HepG2 (cell line): ENCODE data around the gene MMS19. TPM values are rescaled to one million over a fixed set of nuclear protein-coding genes. Genes with fewer than 3 reads are reported as not detected.

Experiments used
- CREM ChIP-seq, 2 experiments: sonication (generic) in 1 of 2; formaldehyde crosslinking in 1 of 2; IDR thresholded peaks; 2 replicates each; pipeline versions ENCODE4 v1.4.0 to v1.6.1; 2016 to 2020; ENCODE audit warnings: antibody characterized with exemption in 1 of 2, mild to moderate bottlenecking in 1 of 2, missing genetic modification reagents in 1 of 2
- ESRRA ChIP-seq: sonication (generic); formaldehyde crosslinking; IDR thresholded peaks from 2 replicates; pipeline ENCODE4 v1.5.1; 2020; ENCODE audit warnings: mild to moderate bottlenecking, low read depth, missing genetic modification reagents
- GTF2F1 ChIP-seq: fragments of 150-350 bp; IDR thresholded peaks from 2 replicates; pipeline ENCODE4 v1.6.1; 2014; ENCODE audit warnings: low read length
- HDAC6 ChIP-seq: fragments of 200-600 bp; sonication (generic); IDR thresholded peaks from 2 replicates; pipeline ENCODE4 v1.7.0; 2017; ENCODE audit warnings: mild to moderate bottlenecking, antibody characterized with exemption, low read length, low read depth
- HNF4A ChIP-seq: sonication (generic); formaldehyde crosslinking; IDR thresholded peaks from 2 replicates; pipeline ENCODE4 v1.4.0; 2020; ENCODE audit warnings: missing genetic modification reagents
- RBAK ChIP-seq: sonication (generic); formaldehyde crosslinking; IDR thresholded peaks from 2 replicates; pipeline ENCODE4 v1.5.1; 2020; ENCODE audit warnings: mild to moderate bottlenecking, missing genetic modification reagents
- SP2 ChIP-seq: sonication (generic); formaldehyde crosslinking; IDR thresholded peaks from 2 replicates; pipeline ENCODE4 v1.5.1; 2020; ENCODE audit warnings: mild to moderate bottlenecking, missing genetic modification reagents
- SRF ChIP-seq: IDR thresholded peaks from 2 replicates; pipeline ENCODE4 v1.6.1; 2011; ENCODE audit warnings: mild to moderate bottlenecking, low read depth, low read length, moderate library complexity
- STAT5B ChIP-seq: sonication (generic); formaldehyde crosslinking; IDR thresholded peaks from 2 replicates; pipeline ENCODE4 v1.4.0; 2020; ENCODE audit warnings: missing genetic modification reagents
- ZNF160 ChIP-seq: sonication (generic); formaldehyde crosslinking; IDR thresholded peaks from 2 replicates; pipeline ENCODE4 v1.8.0; 2022; ENCODE audit warnings: mild to moderate bottlenecking, inconsistent platforms, missing genetic modification reagents
- ZNF232 ChIP-seq: sonication (generic); formaldehyde crosslinking; IDR thresholded peaks from 2 replicates; pipeline ENCODE4 v1.4.0; 2020; ENCODE audit warnings: missing genetic modification reagents, borderline replicate concordance
- ZNF772 ChIP-seq: sonication (generic); formaldehyde crosslinking; IDR thresholded peaks from 2 replicates; pipeline ENCODE4 v1.5.0; 2020; ENCODE audit warnings: mild to moderate bottlenecking, missing genetic modification reagents
- ZNF878 ChIP-seq: sonication (generic); formaldehyde crosslinking; IDR thresholded peaks from 2 replicates; pipeline ENCODE4 v1.8.1; 2023; ENCODE audit warnings: mild to moderate bottlenecking, missing genetic modification reagents, moderate library complexity
- ZNF879 ChIP-seq: sonication (generic); formaldehyde crosslinking; IDR thresholded peaks from 2 replicates; pipeline ENCODE4 v1.8.1; 2023; ENCODE audit warnings: missing genetic modification reagents
- polyA plus RNA-seq, 8 experiments: library from polyadenylated mRNA; depleted of rRNA in 3 of 8; stranded (reverse) in 7 of 8; unstranded in 1 of 8; fragments of >200 nt; fragmentation: Illumina TruSeq in 4 of 8; extraction: Trizol in 4 of 8; gene quantifications; 2 replicates each; pipeline versions ENCODE4 v1.2.1 to v1.2.3, GENCODE V29; 2011 to 2016; ENCODE audit warnings: low read depth in 4 of 8, missing spikeins in 1 of 8, mixed read lengths in 1 of 8; ENCODE audit not compliant: insufficient read depth in 1 of 8
- total RNA-seq, 5 experiments: library from RNA; depleted of rRNA; stranded (reverse); fragments of >200 nt; fragmentation: Illumina TruSeq; extraction: Trizol; gene quantifications; 2 replicates each; pipeline ENCODE4 v1.2.3, GENCODE V29; 2016; ENCODE audit warnings: low read depth in 1 of 5
- TF ChIP-seq, protein P1 (sequence below): fragments of 450-650 bp; IDR thresholded peaks from 2 replicates; pipeline ENCODE4 v1.6.1; 2017
- TF ChIP-seq, protein P2 (sequence below): sonication (generic); formaldehyde crosslinking; IDR thresholded peaks from 2 replicates; pipeline ENCODE4 v1.4.0; 2020; ENCODE audit warnings: missing genetic modification reagents

The MMS19 gene
- total and polyA plus RNA-seq, 2 of the 13 experiments (the other 11 are each of a cell fraction or from before 2014, with no cell fraction given): 76.4 to 107 TPM

DNA sequence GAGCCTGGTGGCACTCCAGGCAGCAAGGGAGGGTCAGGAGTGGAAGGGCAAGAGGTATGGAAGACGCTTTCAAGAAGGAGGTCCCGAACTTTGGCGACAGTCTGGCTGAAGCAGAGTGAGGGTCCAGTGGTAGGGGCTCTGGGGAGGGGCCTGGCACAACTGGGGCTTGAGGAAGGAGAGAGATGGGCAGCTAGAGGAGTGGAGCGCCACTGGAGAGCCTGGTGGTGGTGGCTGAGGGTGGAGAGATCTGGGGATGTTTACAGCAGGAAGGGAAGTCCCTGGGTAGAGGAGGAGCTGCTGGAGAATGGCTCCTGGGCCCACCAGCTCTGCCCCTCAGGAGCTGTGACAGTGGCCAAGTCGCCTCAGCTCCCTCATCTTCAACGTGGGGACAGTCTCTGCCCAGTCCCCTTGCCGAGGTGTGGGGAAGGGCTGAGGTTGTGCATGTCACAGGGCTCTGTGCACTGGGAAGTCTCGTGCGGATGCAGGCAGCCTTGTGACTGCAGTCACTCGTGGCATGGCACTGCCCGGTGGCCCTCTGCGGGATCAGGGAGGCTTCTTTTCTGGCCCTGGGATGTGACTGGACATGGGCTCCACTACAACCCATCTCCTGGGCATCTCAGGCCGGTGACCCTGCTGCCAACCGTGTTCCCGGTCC is 19.0 kb upstream of the MMS19 start (continued):
- TF ChIP-seq ZNF878 (CRISPR knock-in tag) (no peak), CREM (IDR thresholded peaks at IDR 0.05) (no peak), CREM (CRISPR knock-in tag; IDR thresholded peaks at IDR 0.05) (no peak), GTF2F1 (no peak), ZNF772 (CRISPR knock-in tag) (no peak), ZNF879 (CRISPR knock-in tag) (no peak), HDAC6 (no peak), SRF (no peak), ZNF232 (no peak), HNF4A (CRISPR knock-in tag) (no peak), SP2 (CRISPR knock-in tag) (no peak), ZNF160 (no peak), ESRRA (CRISPR knock-in tag) (no peak), RBAK (no peak), STAT5B (CRISPR knock-in tag) (no peak)
- TF ChIP-seq, protein P1, sequence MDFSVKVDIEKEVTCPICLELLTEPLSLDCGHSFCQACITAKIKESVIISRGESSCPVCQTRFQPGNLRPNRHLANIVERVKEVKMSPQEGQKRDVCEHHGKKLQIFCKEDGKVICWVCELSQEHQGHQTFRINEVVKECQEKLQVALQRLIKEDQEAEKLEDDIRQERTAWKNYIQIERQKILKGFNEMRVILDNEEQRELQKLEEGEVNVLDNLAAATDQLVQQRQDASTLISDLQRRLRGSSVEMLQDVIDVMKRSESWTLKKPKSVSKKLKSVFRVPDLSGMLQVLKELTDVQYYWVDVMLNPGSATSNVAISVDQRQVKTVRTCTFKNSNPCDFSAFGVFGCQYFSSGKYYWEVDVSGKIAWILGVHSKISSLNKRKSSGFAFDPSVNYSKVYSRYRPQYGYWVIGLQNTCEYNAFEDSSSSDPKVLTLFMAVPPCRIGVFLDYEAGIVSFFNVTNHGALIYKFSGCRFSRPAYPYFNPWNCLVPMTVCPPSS: no peak
- TF ChIP-seq, protein P2, sequence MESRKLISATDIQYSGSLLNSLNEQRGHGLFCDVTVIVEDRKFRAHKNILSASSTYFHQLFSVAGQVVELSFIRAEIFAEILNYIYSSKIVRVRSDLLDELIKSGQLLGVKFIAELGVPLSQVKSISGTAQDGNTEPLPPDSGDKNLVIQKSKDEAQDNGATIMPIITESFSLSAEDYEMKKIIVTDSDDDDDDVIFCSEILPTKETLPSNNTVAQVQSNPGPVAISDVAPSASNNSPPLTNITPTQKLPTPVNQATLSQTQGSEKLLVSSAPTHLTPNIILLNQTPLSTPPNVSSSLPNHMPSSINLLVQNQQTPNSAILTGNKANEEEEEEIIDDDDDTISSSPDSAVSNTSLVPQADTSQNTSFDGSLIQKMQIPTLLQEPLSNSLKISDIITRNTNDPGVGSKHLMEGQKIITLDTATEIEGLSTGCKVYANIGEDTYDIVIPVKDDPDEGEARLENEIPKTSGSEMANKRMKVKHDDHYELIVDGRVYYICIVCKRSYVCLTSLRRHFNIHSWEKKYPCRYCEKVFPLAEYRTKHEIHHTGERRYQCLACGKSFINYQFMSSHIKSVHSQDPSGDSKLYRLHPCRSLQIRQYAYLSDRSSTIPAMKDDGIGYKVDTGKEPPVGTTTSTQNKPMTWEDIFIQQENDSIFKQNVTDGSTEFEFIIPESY: no peak
